Kidney glomerular epithelial cell (primary cell): ENCODE data around the gene TTC27.

Experiments used
- DNase-seq: peaks from one replicate; lab custom pipeline; 2025; lab: John Stamatoyannopoulos, UW

TTC27 gene

DNA sequence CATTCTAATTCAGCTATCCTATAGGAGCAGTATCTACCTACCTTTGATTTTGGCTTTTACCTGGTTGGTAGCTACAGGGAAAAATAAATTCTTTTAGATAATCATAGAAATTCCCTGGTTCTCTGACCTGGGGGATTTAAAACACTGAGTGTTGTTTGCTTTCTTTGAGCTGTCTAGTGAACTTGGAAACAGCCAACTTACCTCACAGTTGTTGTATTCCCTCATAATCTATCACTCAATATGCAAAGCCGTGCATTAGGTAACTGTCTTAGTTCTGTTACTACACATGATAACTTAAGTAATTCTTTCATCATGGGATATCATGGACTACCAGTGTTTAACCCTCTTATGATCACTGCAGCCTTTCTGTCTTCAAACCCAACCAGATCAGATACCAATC is 127.8 kb downstream of the TTC27 start:
- no peak for DNase-seq

DNA sequence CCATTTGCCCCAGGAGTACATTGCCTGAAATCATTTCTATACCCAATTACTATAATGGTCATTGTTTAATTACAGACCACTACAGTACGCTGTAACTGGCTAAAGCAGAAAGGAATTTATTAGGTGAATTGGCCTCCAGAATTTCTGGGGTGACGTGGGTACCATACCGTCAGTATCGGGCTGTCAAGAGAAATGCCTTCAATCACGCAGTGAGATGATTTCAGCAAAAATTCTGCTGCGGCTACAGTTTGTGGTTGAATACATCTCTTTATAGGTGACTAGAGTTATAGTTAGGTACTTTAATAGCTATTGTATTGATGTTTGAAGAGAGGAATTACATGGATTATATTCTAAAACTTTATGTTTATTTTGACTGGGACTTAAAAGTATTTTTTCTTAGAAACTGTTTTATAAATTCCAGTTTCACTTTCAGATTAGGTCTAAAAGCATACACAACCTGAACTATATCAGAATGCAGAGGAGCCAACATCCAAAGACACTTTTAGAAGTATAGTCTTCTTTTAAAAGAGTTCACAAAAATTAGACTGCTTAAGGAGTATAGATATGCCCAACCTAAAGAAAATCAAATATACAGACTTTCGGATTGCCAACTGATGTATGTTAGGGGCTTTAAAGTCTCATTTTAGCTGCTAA is 128.4 kb downstream of the TTC27 start:
- DNase-seq: no peak

DNA sequence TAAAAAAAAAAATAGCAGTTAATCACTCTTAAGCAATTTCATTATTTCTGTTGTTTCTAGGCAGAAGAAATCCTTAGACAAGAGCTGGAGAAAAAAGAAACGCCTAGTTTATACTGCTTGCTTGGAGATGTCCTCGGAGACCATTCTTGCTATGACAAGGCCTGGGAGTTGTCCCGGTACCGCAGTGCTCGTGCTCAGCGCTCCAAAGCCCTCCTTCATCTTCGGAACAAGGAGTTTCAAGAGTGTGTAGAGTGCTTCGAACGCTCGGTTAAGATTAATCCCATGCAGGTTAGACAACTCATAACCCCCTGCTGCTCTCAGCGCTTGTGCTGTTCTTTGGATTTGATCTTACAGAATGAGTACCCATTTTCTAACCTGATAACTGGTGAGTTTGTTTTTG is 130.4 kb downstream of the TTC27 start:
- DNase-seq: no peak

DNA sequence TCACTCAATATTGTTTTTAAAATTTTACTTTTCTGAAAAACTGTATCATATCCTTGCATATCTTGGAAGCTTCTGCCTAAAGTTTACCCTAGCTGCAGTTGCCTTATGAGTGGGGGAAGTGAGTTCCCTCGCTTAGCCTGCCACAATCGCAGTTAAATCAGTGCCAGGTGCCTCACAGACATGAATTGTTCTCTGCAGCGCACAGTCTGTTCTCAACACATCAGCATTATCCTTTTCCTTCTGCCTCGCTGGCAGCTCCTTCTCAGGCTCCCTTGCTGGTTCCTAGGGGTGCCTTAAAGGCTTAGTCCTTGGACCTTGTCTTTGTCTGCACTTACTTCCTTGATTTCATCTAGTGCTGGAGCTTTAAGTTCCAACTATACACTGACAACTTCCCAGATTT is 132.8 kb downstream of the TTC27 start:
- no peak for DNase-seq

DNA sequence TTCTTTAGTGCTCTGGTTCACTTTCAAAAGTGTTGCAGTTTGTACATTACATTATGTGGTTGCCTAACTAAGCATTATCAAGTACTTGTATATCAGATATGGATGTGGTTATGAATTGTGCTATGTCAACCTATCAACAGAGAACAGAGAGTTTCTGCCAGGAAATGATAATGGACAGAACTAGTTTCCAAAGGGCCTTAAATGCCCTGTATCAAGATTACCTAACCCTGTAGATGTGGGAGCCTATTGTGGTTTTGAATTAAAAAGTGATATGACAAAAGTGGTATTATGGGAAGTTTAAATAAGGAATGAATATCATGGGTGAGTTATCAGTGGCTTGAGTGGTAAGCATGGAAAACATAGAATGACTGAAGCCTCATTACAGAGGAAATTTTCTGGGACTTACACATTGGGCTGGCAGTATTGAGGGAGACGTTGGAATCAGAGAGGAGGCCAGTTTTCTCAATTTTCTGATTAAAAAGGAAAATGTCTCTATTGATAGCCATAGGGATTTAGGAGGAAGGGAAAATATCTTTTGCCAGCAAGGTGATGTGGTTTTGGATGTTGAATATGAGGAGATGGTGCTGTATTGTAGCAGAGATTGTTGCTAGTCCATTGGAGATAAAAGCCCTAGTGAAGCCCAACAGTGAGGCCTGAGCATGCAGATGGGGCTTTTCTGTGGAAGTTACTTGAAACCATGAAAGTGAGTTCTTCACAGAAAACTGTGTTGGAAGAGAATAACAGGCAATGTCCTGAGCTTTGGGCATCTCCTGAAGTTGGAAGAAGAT is 140.7 kb downstream of the TTC27 start:
- no peak for DNase-seq

DNA sequence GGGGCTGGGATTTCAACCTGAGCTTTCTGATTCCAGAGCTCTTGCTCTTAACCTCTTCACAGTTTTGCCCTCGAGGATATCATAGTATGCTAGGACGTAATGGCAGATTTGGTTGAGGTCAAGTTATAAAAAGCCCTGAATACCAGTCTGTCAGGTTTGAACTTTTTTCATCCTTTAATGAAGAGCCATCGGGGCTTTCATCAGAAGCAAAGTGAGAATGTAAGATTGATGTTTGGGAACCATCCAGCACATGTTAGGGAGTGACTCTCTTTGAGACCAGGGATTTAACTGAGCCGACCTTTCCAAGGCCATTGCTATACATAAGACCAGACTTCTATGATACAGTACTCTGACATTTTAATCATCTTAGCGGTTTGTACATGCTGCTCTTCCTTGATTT is 142.5 kb downstream of the TTC27 start:
- no peak for DNase-seq

DNA sequence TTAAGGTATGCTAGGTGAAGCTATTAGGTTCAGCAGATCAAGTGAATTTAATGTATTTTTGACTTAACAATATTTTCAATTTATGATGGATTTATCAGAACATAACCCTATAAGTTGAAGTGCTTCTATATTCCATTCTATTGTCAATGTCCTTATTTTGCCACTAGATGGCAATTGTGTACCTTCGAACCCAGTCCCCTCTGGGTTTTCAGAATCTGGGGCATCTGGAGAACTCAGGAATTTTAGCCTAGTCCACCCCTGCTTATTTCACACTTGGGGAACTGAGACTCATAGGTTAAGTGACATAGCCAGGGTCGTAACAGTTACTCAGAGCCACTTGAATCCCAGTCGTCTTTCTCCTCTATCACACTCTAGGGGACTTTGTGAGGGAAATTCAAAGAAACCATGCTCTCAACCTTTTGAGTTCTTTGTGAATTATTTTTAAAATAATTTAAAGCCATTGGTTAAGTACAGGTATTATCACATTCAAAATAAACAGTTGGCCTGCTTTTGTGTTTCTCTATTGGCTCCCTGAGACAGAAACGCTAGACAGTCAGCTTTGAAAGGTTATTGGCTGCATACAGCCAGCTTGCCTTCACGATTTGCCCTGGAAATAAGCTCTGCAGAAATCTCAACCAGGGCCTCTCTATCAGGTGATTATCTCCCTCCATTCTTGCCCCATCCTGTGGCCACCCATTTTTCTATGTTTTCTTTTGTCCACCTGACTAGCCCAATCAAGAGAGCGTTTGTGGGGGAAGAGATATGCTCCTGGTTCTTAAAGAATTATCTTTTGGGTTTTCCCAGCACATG is 145.0 kb downstream of the TTC27 start:
- DNase-seq: peak; percentile 54

DNA sequence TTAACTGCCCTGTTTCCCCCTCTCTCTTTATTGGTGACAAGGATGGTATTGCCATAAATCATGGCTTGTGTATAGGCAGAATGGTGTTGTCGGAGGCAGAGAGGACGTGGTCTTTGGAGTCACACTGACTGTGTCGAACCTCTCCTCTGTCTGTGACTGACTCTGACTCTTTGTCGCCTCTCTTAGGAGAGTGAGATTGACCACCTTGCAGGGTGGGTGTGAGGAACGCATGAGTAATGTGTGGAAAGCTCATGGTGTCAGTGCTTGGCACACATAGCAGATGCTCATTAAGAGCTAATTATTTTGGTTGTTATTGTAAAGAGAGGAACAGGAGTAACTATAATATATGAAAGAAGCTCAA is 145.6 kb downstream of the TTC27 start:
- no peak for DNase-seq

DNA sequence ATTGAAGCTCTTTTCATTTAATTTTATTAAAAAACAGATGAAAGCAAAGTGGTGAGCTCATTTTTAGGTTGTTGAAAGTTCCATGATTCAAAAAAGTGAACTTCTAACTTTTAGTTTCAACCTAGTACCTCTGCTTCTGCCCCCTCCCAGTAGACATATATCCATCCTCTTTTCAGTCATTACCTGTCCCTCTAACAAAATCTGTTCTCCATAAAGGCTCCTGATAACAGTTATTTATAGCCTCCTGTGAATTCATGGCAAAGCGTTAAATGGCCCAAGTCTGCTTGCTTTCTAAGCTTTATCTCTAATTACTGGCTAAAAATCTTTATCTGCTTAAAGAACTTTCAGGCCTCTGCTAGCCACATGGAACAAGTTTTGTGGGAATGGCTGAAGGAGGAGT is 148.1 kb downstream of the TTC27 start:
- DNase-seq: no peak

DNA sequence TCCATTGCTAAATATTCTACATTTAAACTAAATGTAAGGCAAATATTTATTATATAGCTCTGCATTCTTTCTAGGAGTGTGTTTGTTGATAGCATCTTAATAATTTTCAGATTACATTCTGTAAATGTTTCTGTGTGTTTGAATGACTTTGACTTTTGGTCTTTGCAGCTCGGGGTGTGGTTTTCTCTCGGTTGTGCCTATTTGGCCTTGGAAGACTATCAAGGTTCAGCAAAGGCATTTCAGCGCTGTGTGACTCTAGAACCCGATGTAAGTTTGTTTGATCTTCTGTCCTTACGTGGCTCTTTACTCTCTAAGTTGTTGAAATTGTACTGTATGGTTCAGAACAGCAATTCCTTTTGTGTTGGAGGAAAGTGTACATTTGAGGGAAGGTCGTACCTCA is 149.9 kb downstream of the TTC27 start:
- DNase-seq: no peak

DNA sequence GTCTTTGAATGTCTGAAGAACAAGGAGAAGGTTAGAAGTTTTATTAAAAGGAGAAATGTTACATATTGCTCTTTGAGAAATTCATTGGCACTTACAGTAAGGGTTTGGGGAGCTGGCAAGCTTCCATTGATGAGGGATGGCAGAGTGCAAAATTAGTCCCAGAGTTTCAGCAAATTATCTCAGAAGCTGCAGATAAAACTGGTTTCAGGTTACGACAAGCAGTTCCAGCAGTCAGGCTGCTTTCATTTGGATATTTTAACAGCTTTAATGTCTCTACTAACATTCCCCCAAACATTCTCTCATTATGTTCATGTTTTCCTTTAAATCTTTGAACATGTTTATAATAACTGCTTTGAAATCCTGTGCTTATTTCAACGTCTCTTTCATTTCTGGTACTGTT is 153.1 kb downstream of the TTC27 start:
- no peak for DNase-seq

DNA sequence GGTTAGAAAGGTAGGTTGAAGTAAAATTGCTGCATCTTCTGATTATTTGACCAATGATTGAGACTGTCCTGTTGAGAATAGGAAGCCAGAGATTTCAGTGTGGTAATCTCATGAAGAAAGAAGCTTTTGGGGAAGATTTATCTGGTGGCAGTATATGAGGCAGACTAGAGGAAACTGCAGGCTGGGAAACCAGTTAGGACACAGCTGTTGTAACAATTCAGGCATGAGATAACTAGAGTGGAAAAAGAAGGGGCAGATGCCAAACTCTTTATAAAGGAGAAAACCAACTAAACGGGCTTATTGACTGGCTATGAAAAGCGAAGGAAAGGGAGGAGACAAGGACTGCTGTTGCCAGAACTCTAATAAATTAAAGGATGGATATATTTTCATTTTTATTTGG is 155.6 kb downstream of the TTC27 start:
- DNase-seq: no peak

DNA sequence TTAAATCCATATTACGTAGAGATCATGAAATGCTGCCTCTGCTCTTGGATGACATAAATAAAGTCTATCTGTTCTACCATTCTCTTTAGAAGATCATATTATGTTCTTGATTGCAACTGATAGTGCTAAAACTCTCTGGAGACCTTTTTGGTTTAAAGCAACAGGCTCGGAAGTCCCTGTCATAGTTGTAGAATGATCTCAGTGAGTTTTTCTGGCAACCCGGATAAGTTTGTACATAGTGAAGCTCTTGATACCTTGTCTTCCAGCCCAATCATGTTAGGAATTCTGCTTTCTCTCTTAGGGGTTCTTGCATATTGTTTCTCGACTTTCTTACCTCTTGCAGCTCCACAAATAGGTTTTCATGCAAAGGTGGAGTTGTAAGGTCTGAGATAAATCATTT is 156.1 kb downstream of the TTC27 start:
- DNase-seq: no peak

DNA sequence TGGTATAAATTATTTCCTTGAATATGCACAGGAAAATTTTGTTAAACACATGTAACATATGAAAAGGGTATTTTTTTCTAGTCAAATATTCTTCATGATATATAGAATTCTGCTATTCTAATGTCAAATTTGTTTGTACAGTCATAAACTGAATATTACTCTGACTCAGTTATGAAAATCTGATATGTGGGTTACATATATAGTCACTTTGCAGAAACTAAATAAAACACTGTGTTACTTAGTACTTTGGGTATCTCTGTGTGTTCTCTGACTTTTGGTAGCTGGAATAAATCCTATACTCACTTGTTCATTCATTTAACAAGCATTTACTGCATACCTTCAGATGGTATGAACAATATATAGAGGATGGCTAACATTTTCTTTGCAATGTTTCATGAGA is 159.4 kb downstream of the TTC27 start:
- DNase-seq: no peak

DNA sequence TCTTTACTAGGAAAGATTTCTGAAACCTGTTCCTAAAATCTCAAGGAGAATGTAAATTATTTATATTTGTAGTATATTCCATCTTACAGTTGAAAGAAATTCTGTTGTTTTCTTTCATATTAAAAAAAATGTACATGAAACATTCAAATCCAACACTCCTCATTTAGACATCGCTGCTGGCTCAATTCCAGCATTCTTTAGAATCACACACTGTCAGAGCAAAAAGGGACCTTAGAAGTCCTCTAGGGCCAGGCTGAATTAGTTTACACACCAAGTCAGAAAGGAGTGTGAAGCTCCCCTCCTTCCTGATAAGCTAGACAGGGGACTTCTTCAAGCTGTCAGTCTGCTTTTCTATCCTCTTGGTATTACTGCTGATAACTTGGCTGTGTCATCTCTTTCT is 160.3 kb downstream of the TTC27 start:
- no peak for DNase-seq

DNA sequence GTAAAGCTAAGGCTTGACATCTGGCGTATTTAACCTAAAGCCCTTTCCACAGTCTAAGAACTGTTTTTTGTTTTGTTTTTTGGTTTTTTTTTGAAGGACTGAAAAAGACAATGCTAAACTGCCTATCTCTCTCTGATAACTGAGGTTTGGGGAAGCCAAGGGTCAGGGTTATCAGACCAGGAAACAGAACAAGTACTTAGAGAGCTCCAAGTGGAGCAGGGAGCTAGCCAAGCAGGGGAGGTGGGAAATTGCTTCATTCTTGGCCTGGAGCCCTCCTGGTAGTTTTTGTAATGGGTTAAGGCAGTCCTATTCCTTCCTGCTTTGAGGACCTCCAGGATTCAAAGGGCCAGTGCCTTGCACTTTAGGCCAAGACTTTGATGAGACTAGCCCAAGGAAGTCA is 164.6 kb downstream of the TTC27 start:
- no peak for DNase-seq

DNA sequence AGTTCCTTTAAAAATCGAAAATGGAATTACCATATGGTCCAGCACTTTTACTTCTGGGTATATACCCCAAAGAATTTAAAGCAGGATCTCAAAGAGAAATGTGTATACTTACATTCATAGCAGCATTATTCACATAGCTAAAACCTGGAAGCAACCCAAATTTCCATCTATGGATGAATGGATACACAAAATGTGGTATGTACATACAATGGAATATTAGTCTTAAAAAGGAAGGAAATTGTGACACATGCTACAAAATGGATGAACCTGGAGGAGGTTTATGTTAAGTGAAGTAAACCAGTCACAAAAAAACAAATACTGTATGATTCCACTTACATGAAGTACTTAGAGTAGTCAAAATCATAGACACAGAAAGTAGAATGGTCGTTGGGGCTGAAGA is 171.0 kb downstream of the TTC27 start:
- no peak for DNase-seq

DNA sequence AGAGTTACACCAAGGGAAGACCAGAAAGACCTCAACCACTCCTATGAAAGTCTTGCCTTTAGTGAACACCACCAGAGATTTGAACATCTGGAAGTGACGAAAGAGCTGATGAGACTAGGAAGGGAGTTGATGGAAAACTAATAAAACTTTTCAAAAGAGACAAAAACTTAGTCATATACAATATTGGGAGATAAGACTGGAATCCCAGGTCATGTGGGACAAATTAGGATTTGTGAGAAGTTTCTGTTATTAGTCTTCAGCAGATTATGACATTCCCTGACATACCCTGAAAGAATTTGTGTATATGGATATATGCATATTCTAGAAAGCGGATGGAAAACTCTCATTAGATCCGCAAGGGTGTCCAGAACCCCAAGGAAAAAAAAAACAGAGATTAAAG is 173.9 kb downstream of the TTC27 start:
- no peak for DNase-seq

DNA sequence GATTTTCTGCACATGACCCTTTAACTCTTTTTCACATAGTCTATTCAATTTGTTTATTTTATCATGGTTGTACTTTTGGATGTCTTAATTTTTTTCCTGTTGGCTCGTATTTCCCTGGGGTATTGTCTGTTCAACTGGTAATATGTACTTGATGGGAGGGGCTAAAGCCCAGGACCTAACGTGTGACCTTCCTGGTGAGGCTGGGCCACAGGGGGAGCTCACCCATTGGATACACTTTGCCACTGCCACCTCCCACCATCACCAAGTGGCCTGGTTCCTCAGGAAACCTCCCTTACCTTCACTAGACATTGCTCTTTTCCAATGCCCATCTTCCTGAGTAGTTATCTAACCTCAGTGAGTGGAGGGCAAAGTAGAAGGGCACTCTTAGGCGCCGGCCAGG is 175.0 kb downstream of the TTC27 start:
- DNase-seq: no peak

DNA sequence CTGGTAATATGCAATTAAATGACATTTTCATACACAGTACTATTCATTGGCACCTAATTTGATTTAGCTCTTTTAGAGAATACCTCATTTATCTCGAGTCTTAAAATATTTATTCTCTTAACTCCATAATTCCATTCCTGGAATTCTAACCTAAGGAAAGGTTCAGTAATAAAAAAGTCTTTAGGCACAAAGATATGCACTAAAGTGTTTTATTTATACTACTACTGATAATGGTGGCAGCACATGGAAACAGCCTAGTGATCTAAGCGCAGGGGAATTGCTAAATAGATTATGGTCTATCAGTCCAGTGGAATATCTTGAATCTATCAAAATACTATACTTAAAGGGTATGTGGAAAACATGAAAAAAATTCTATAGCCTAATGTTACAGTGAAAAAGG is 176.4 kb downstream of the TTC27 start:
- DNase-seq: no peak

DNA sequence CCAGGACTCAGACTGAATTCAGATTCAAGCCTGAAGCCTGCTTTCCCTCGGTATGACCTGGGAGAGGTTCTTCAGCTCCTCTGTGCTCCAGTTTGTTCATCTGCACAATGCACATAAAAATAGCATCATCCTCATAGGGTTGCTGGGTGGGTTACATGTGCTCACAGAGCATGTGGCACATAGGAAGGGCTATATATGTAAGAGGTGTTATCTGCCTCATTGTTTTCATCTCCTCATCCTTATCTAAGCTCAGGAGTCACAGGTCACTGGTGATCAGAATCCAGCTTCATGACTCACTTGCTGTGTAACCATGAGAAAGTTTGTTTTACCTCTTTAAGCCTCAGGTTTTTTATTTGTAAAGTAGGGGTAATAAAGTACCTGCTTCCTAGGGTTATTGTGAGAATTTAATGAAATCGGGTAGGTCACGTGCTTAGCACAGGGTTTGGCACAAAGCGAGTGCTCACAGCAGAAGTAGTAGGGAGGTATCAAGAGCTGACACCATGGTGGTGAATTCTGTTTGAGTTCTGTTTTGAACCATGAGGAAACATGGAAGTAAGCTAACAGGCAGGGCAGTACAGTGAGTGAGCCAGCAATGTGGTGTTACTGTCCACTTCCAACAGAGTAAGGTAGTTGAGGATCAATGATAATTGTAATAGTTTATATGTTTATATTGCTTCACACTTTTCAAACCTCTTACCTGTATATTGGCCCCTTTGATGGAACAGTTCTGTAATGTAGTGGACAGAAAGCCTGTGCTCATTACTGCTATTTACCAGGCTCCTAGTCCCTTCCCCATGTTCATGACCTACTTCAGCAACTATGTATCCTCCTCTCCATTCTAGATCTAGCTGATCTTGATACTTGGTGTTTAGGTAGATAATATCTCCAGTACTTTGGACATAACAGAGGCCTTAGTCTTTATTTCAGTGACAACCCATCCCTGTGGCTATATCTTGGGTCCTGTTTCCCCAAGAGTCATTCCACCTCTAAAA is 177.6 kb downstream of the TTC27 start:
- peak; percentile 49 for DNase-seq

DNA sequence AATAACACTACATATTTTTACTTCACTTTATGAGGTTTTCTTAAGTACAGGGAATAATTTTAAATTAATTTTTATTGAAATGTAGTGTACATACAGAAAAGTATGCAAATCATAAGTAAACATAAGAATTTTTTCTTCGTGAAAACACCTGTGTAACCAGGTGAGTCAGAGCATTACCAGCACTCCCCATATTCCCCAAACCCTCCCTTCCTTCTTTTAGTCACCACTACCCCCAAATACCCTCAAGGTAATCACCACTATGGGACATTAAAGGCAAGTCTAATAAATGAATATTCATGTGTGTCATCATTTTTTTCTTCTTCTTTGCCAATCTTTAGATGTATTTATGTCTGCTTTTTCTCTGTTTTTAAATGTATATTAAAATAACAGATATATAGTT is 179.0 kb downstream of the TTC27 start:
- no peak for DNase-seq
